T-helper 17 cell (primary cell): ENCODE results near the gene PYROXD2. TPM values are rescaled to one million over a fixed set of nuclear protein-coding genes. Genes with fewer than 3 reads are reported as not detected.

Experiments used
- ATAC-seq: fragments of 150-1000 bp; cut with Tn5 transposase; 2 replicates; pipeline ENCODE4 v1.10.0; 2021; ENCODE audit warnings: mild to moderate bottlenecking, moderate library complexity
- DNase-seq, 3 donors: peaks; one replicate each; pipeline versions ENCODE4 v3.0.0 to v3.0.0-alpha.2; 2020 to 2021
- H3K9me3 ChIP-seq: one replicate; pipeline ENCODE4 v1.7.0; 2013; ENCODE audit warnings: low read length, mild to moderate bottlenecking; ENCODE audit not compliant: control insufficient read depth, poor library complexity, severe bottlenecking
- H3K27ac Mint-ChIP-seq: one replicate; pipeline ENCODE4 v1.8.0; 2022; ENCODE audit warnings: mild to moderate bottlenecking, moderate library complexity, mixed read lengths
- H3K27me3 Mint-ChIP-seq: one replicate; pipeline ENCODE4 v1.8.0; 2022; ENCODE audit warnings: mixed read lengths
- H3K36me3 Mint-ChIP-seq: one replicate; pipeline ENCODE4 v1.8.0; 2022; ENCODE audit warnings: low read depth, mixed read lengths
- H3K4me1 Mint-ChIP-seq: one replicate; pipeline ENCODE4 v1.8.0; 2022; ENCODE audit warnings: mild to moderate bottlenecking, mixed read lengths
- H3K4me3 Mint-ChIP-seq: one replicate; pipeline ENCODE4 v1.8.0; 2022; ENCODE audit warnings: mild to moderate bottlenecking, moderate library complexity, mixed read lengths
- total RNA-seq, 4 donors: library from RNA in 2 of 4; stranded (reverse) in 2 of 4; gene quantifications; one replicate each; pipeline ENCODE4 v1.2.3 and lab custom pipeline; 2022 to 2026

PYROXD2 gene
- total RNA-seq, 2 donors from 2014 or later, result 21.5 to 25.4 TPM

DNA sequence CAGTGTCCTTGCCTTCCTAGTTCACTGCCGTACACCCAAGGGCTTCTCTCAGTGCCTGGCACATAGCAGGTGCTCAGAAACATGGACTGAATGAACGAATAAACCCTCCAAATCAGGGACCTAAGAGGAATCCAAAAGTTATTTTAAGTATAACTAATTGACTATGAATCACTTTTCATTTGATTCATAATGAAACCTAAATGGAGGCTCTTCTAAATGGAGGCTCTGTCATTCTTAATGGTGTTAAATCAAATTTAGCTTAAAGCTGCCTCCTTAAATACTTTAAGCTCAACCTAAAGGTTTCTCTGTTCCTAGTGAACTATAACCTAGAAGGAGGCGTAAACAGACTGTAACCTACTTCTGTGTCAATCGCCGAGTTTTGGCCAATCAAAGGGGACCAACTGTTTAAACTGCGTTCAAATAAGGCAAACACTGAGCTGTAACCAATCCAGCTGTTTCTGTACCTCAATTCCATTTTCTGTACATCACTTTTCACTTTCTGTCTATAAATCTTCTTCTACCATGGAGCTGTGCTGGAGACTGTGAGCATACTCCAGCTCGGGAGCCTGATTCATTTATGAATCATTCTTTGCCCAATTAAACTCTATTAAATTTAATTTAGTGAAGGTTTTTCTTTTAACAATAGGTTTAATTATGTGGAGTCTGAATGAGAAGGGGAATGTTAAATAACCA is 11.0 kb downstream of the PYROXD2 start:
- Mint-ChIP-seq H3K4me3 (no peak overlapping the region), H3K4me1 (peaks cover 7% of the 10 kb centered on the region), H3K27me3 (no peaks in the 10 kb centered on the region), H3K27ac (no peak overlapping the region), H3K36me3 (peaks cover 10% of the 10 kb centered on the region)
- ATAC-seq (no peak), DNase-seq (no peak)
- H3K9me3 ChIP-seq, result no peaks in the 10 kb centered on the region

DNA sequence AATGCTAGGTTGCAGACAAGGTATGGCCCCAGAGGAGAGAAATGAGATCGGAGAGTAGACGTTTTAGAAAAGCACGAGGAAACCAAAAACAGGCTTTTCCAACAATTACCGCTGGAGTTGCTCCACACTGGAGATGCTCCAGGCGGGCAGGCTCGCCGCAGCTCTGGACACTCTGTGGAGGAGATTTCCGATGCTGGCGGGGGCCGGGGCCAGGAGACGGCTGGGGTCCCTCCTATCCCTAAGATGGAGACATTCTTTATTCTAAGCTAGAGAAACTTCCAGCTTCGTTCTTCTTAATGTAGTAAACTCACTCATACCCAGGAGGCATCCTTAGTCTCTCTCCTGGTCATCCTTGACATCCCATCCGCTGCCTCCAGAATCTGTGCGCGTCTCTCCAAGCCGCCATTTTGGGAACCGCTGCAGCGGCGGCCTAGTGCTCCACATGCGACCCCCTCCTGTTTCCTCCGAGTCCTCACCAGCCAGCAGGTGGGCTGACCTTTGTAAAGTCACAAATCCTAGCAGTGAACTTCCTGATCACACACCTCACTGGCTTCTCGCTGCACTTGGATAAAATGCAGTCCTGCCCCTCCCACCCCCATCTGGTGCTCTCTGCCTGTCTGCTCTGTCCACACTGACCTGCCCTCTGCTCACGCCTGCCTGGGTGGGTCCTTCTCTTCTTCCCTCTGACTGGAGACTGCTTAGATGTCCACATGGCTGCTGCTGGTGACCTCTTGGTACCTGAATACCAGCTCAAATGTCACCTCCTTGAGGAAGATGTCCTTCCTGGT is 11.9 kb downstream of the PYROXD2 start:
- no peak overlapping the region for H3K4me3 Mint-ChIP-seq
- H3K36me3 Mint-ChIP-seq, result peaks cover 10% of the 10 kb centered on the region
- no peak overlapping the region for H3K27ac Mint-ChIP-seq
- no peaks in the 10 kb centered on the region for H3K9me3 ChIP-seq
- DNase-seq, result no peak
- H3K27me3 Mint-ChIP-seq, result no peaks in the 10 kb centered on the region
- peaks cover 5% of the 10 kb centered on the region for H3K4me1 Mint-ChIP-seq
- ATAC-seq, result no peak

DNA sequence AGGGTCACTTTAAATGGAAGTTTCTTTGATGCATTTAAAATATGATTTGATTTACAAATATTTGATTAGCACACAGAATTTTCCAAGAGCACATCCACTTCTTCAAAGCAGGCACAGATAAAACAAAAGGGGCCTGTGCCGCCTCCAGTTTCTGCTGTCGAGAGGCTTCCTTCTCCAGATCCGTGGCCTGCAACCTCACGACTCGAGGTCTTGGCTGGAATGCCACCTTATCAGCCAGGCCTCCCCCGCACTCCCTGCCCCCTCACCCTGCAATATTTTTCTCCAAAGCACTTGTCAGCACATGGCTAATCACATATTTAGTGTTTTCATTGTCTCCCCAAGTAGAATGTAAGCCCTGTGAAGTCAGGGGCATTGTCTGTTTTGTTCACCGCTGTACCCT is 12.5 kb downstream of the PYROXD2 start:
- no peak for DNase-seq
- H3K9me3 ChIP-seq, result no peaks in the 10 kb centered on the region
- H3K4me3 Mint-ChIP-seq, result no peak overlapping the region
- H3K27ac Mint-ChIP-seq, result no peak overlapping the region
- peaks cover 5% of the 10 kb centered on the region for H3K4me1 Mint-ChIP-seq
- no peaks in the 10 kb centered on the region for H3K27me3 Mint-ChIP-seq
- ATAC-seq, result no peak
- H3K36me3 Mint-ChIP-seq, result peaks cover 10% of the 10 kb centered on the region

DNA sequence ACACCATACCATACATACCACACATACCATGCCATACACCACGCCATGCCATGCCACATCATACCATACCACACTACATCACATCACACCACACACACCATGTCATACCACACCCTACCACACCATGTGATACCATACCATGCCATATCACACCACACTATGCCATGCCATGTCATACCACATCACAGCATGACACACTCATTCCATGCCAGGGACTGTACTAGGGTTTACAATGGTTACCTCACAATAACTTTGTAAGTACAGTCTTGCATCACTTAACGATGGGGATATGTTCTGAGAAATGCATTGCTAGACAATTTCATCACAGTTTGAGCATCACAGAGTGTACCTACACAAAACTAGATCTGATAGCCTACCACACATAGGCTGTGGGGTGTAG is 14.5 kb downstream of the PYROXD2 start:
- Mint-ChIP-seq H3K4me1 (peaks cover 3% of the 10 kb centered on the region), H3K27me3 (no peaks in the 10 kb centered on the region), H3K4me3 (no peak overlapping the region), H3K27ac (no peak overlapping the region), H3K36me3 (peaks cover 10% of the 10 kb centered on the region)
- ATAC-seq, result no peak
- no peak for DNase-seq
- H3K9me3 ChIP-seq, result no peaks in the 10 kb centered on the region

DNA sequence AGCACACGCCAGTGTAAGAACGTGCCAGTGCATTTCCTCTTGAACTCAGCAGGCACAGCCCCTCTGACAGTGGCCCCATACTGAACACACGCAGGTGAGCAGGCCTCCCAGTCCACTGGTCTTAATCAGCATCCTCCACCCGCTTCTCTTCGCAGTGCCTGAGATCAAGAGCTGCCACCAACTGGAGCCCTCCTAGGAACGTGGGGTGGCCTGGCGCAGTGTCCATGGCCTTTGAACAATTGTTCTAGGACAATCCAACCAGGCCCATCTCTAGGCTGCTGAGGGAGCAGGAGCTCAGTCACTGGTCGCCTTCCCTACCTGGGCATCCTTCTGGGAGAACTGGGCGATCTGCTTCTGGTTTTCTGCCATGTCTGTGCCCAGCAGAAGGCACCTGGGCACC is 15.2 kb downstream of the PYROXD2 start:
- Mint-ChIP-seq H3K27me3 (no peaks in the 10 kb centered on the region), H3K4me3 (no peak overlapping the region), H3K27ac (no peak overlapping the region), H3K36me3 (peaks cover 10% of the 10 kb centered on the region), H3K4me1 (peaks cover 3% of the 10 kb centered on the region)
- DNase-seq, result no peak
- no peaks in the 10 kb centered on the region for H3K9me3 ChIP-seq
- ATAC-seq, result no peak

DNA sequence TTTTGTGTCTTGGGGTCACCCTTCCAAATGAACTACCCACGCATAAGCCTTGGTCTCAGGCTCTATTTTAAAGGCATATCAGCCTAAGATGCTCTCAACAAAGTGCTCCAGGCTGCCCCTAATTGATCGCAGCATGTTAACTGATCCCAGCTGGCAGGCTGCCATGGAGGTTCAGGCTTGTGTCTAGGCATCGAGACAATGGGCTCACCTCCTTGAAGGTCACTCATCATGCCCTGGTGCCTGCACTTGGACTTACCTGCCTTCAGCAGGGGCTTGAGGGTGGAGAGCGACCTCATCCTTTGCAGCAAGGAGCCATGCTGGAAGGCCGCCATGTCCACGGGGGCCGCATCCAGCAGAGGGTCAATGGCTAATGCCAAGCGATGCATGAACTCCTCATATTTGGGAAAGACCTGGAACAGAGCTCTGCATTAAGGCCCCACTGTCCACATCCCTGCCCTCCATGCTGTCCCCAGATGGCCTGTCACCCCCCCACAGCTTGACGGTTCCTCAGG is 17.8 kb downstream of the PYROXD2 start:
- Mint-ChIP-seq H3K27ac (no peak overlapping the region), H3K4me1 (peaks cover 15% of the 10 kb centered on the region), H3K36me3 (peaks cover 15% of the 10 kb centered on the region), H3K27me3 (no peaks in the 10 kb centered on the region), H3K4me3 (no peak overlapping the region)
- no peak for ATAC-seq
- no peak for DNase-seq
- H3K9me3 ChIP-seq, result no peaks in the 10 kb centered on the region

DNA sequence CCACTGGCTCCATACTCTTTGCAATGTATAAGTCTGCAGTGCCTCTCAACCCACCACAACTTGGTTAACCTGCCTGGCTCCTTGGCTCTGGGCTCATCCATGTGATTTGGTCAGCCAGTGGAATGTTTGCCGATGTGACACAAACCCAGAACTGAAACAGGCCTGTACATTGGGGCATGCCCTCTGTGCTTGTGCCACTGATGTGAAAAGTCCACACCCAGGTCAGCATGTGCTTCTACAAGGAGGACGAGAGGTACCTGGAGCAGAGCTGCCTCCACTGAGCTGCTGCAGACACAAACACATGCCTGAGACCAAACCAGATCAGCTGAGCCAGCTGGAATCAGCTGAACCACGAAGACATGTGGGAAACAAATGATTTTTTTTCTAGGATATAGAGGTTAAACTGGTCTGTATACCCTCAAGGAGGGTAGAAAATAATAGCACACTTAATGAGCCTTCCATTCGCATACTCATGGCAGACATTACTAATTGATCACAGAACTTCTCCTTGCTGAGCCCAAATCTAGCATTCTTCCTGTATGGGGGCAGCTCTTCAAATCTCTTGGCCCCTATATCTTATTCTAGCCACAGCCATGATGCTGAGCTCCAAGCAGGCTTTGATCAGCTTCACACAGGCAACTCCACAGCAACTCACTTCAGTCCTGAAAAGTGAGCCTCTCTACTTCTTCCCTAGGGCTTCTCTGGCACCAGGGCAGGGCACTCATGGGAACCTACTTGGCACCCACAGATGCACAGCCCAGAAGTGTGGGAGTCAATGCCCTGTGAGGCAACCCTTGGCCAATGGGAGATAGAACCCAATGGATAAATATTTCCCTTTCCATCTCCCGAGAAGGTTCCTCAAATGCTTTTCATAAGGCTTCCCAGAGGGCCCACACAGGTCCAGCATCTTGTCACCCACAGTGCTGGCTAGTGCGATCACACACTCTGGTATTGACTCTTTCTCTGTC is 18.6 kb downstream of the PYROXD2 start:
- no peaks in the 10 kb centered on the region for H3K9me3 ChIP-seq
- Mint-ChIP-seq H3K4me1 (peaks cover 18% of the 10 kb centered on the region), H3K4me3 (no peak overlapping the region), H3K36me3 (peaks cover 15% of the 10 kb centered on the region), H3K27me3 (no peaks in the 10 kb centered on the region), H3K27ac (no peak overlapping the region)
- ATAC-seq (no peak), DNase-seq (no peak)

DNA sequence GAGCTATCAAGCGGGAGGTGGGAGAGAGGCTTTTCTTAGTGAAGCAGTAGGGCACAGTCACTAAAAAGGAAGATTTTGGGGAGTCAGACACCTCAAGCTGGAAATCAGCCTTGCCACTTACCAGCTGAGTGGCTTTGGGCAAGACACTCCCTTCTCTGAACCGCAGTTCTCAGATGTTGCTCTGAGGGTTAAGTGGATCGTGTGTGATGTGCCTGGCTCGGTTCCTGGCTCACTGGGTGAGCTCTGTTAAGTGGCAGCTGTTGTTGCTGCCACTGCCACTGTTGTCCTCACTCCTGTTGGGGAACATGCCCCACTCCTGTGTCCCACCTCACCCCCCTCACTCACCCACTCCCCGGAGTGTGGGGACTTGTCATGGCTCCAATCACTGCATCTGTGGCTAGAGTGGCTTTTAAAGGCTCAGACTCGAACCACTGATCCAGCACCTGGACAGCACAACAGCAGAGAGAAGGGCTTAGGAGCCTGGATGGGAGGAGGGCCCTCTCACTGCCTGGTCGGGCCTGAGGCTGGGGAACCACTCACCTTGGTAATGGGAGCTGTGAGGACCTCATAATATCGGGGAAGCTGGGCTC is 20.0 kb downstream of the PYROXD2 start:
- no peak for ATAC-seq
- Mint-ChIP-seq H3K27me3 (no peaks in the 10 kb centered on the region), H3K4me3 (no peak overlapping the region), H3K4me1 (peaks cover 28% of the 10 kb centered on the region), H3K27ac (peak overlapping the region; percentile 59), H3K36me3 (peaks cover 12% of the 10 kb centered on the region)
- DNase-seq, result no peak
- H3K9me3 ChIP-seq, result no peaks in the 10 kb centered on the region

DNA sequence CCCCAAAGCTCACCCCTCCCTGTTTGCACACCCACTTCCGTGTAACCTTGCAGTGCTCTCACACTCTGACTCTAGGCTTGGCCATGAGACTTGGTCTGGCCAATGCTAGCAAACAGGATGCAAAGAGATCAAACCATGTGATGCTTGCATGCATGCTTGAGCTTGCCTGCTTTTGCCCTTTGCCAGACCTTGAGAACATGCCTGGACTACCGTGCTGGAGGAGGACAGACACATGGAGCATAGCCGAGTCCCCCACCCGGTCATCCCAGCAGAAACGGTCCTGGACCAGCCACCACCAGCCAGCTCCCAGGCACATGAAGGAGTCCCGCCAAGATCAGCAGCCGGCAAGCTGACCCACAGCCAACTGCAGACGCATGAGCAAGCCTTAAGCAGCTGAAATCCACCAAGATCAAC is 23.4 kb downstream of the PYROXD2 start:
- peak overlapping the region; percentile 56 for H3K27ac Mint-ChIP-seq
- H3K4me3 Mint-ChIP-seq, result peak overlapping the region; percentile 82
- no peak for ATAC-seq
- peaks cover 40% of the 10 kb centered on the region for H3K4me1 Mint-ChIP-seq
- DNase-seq, result no peak
- H3K36me3 Mint-ChIP-seq, result peaks cover 12% of the 10 kb centered on the region
- no peaks in the 10 kb centered on the region for H3K9me3 ChIP-seq
- no peaks in the 10 kb centered on the region for H3K27me3 Mint-ChIP-seq

DNA sequence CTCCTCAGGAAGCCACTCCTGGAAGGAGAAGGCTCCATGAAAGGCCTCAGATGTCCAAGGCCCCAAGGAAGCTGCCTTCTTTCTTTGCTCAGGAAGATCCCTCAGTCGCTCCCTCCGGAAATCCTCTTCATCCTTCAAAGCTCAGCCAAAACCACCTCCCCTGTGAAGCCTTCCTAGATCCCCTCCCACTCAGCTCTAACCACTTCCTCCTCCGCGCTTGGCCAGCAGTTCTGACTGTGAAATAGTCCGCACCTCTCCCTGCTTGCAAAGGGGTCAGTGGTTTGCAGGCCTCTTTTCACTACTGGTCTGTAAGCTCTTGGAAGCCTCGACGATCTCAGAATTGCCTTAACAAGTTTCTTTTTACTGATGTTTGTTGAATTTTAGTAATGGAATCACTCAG is 23.9 kb downstream of the PYROXD2 start:
- peaks cover 12% of the 10 kb centered on the region for H3K36me3 Mint-ChIP-seq
- no peaks in the 10 kb centered on the region for H3K27me3 Mint-ChIP-seq
- peak overlapping the region; percentile 82 for H3K4me3 Mint-ChIP-seq
- DNase-seq, result no peak
- H3K4me1 Mint-ChIP-seq, result peaks cover 40% of the 10 kb centered on the region
- no peak for ATAC-seq
- no peaks in the 10 kb centered on the region for H3K9me3 ChIP-seq
- peak overlapping the region; percentile 56 for H3K27ac Mint-ChIP-seq

DNA sequence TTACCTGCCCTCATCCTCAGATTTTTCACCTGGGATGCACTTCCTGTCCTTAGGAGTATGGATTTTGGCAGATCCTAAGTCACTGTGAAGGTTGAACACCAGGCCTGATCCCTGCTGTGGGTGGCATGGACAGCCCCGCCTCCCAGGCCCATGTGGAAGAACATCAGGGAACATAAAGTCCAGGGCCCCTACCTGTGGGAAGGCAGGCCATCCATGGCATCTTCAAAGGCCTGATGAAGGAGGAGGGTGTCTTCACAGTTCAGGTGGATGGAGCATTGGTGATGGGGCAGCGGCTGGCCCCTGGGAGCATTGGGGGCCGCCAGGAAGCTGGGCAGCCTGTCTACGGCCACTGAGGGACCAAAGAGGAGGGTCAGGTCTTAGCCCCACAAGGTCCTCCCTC is 24.6 kb downstream of the PYROXD2 start:
- no peaks in the 10 kb centered on the region for H3K9me3 ChIP-seq
- H3K4me3 Mint-ChIP-seq, result no peak overlapping the region
- H3K4me1 Mint-ChIP-seq, result peaks cover 41% of the 10 kb centered on the region
- no peaks in the 10 kb centered on the region for H3K27me3 Mint-ChIP-seq
- ATAC-seq (no peak), DNase-seq (no peak)
- H3K27ac Mint-ChIP-seq, result no peak overlapping the region
- peaks cover 15% of the 10 kb centered on the region for H3K36me3 Mint-ChIP-seq

DNA sequence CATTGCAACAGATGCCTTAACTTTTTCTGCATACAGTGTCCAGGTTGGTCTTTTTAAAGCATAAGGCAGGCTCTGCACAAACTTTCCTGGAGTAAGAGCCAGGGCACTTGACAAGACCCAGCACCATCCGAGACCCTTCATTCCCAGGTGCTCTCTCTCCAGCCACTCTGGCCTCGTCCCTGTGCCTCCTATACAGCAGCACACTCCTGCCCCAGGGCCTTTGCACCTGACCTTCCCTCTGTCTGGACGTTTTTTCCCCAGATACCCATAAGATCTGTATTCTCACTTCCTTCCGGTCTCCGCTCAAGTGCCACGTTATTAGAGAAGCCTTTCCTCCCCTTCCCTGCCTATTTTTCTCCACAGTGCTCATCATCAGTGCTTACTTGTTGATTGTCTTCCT is 25.6 kb downstream of the PYROXD2 start:
- Mint-ChIP-seq H3K4me3 (no peak overlapping the region), H3K4me1 (peaks cover 41% of the 10 kb centered on the region)
- DNase-seq, result no peak

More for the DNA sequence above, 25.6 kb downstream of the PYROXD2 start:
- H3K9me3 ChIP-seq, result no peaks in the 10 kb centered on the region
- ATAC-seq, result no peak
- H3K27me3 Mint-ChIP-seq, result no peaks in the 10 kb centered on the region
- no peak overlapping the region for H3K27ac Mint-ChIP-seq
- peaks cover 15% of the 10 kb centered on the region for H3K36me3 Mint-ChIP-seq
